Measurements from ENCODE around the gene DOCK11. TPM values are rescaled to one million over a fixed set of nuclear protein-coding genes. Genes with fewer than 3 reads are reported as not detected.

The DOCK11 gene
- total and polyA plus RNA-seq, 2 of the 4 experiments (the other 2 are of a cell fraction): 3.9 to 13.1 TPM

DNA sequence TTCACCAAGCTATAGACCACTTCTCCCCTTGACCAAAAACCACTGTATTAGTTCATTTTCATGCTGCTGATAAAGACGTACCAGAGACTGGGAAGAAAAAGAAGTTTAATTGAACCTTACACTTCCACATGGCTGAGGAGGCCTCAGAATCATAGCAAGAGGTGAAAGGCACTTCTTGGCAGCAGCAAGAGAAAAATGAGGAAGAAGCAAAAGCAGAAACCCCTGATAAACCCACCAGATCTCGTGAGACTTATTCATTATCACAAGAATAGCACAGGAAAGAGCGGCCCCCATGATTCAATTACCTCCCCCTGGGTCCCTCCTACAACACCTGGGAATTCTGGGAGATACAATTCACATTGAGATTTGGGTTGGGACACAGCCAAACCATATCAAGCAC, 97.8 kb downstream of the DOCK11 start:
- Histone ChIP-seq H2BK15ac (ENCODE audit: low read depth, low read length) (no peak overlapping the region), H2AK5ac (ENCODE audit: low read depth, low read length) (no peak overlapping the region), H3K9ac (ENCODE audit: low read depth, low read length) (no peak overlapping the region), H3K23ac (ENCODE audit: low read depth, low read length) (no peak overlapping the region), H3K27ac (ENCODE audit: insufficient read depth, low read length) (no peak overlapping the region), H2BK120ac (ENCODE audit: low read depth, low read length) (no peak overlapping the region), H3K27me3 (ENCODE audit: control insufficient read depth, insufficient read depth, low read length) (no peaks in the 10 kb centered on the region), H3K36me3 (ENCODE audit: control insufficient read depth, insufficient read depth, low read length) (peaks cover 6% of the 10 kb centered on the region), H3K14ac (replicated peaks; ENCODE audit: low read depth, low read length) (no peak overlapping the region), H2AK9ac (replicated peaks; ENCODE audit: low read depth, low read length, poor library complexity) (no peak overlapping the region), H3K4me1 (ENCODE audit: control insufficient read depth, insufficient read depth, low read length) (no peaks in the 10 kb centered on the region), H4K20me1 (ENCODE audit: insufficient read depth, low read length) (no peaks in the 10 kb centered on the region), H4K91ac (ENCODE audit: insufficient read depth, low read depth, low read length) (no peak overlapping the region), H3K4me3 (ENCODE audit: insufficient read depth, low read depth, low read length) (no peak overlapping the region), H3K56ac (ENCODE audit: extremely low read depth, insufficient read depth, low read length) (no peak overlapping the region), H3K9me3 (ENCODE audit: control insufficient read depth, insufficient read depth, low read length) (no peaks in the 10 kb centered on the region), H3K4ac (ENCODE audit: low read depth, low read length) (no peak overlapping the region), H3K79me1 (ENCODE audit: low read depth in 1 of 2, low read length in 2 of 2) (no peaks in the 10 kb centered on the region), H2BK5ac (ENCODE audit: low read depth, low read length, poor library complexity, severe bottlenecking) (no peak overlapping the region), H4K8ac (ENCODE audit: low read depth in 2 of 2, low read length in 2 of 2) (no peak overlapping the region), H3K4me2 (ENCODE audit: low read depth, low read length) (no peak overlapping the region), H3K9me1 (ENCODE audit: insufficient read depth, low read length) (no peaks in the 10 kb centered on the region; the same call in 1 of the 2 replicates), H3K18ac (ENCODE audit: low read depth, low read length) (no peak overlapping the region), H4K5ac (ENCODE audit: low read depth, low read length) (no peak overlapping the region), H2BK20ac (ENCODE audit: low read depth, low read length) (no peak overlapping the region), H2AFZ (replicated peaks; ENCODE audit: low read length, poor library complexity) (no peak overlapping the region)
- CTCF ChIA-PET: no interaction called here
- DNase-seq (no peak), ATAC-seq (ENCODE audit: low read depth) (no peak)
- no CpG with 5 or more reads among the region's 3 CpGs for WGBS, 2 experiments (ENCODE audit: extremely low coverage in 2 of 2, insufficient read length in 1 of 2)
- intact Hi-C loops (cut with micrococcal nuclease): no loop called here
- dilution Hi-C loops (cut with HindIII; ENCODE audit: low sequenced_read_pairs, unreplicated experiment): no loop called here
- POLR2A ChIA-PET (ENCODE audit: unreplicated experiment): no interaction called here
- in situ Hi-C loops (cut with MboI; ENCODE audit: low sequenced_read_pairs): no loop called here
- no TSS peak for BruUV-seq (replicated peaks)
- TF ChIP-seq, protein P1, sequence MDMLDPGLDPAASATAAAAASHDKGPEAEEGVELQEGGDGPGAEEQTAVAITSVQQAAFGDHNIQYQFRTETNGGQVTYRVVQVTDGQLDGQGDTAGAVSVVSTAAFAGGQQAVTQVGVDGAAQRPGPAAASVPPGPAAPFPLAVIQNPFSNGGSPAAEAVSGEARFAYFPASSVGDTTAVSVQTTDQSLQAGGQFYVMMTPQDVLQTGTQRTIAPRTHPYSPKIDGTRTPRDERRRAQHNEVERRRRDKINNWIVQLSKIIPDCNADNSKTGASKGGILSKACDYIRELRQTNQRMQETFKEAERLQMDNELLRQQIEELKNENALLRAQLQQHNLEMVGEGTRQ (IDR thresholded peaks at IDR 0.05; ENCODE audit: low read depth, low read length): no peak
- no peak for TF ChIP-seq NFE2L2 (IDR thresholded peaks at IDR 0.05; ENCODE audit: low read depth, low read length)
- no peak for TF ChIP-seq RFX5 (IDR thresholded peaks at IDR 0.05; ENCODE audit: low read depth, low read length)
- no peak for TF ChIP-seq MAZ (IDR thresholded peaks at IDR 0.05; ENCODE audit: borderline replicate concordance, low read depth, low read length)
- TF ChIP-seq BHLHE40 (IDR thresholded peaks at IDR 0.05; ENCODE audit: low read depth, low read length): no peak
- TF ChIP-seq, protein P2, sequence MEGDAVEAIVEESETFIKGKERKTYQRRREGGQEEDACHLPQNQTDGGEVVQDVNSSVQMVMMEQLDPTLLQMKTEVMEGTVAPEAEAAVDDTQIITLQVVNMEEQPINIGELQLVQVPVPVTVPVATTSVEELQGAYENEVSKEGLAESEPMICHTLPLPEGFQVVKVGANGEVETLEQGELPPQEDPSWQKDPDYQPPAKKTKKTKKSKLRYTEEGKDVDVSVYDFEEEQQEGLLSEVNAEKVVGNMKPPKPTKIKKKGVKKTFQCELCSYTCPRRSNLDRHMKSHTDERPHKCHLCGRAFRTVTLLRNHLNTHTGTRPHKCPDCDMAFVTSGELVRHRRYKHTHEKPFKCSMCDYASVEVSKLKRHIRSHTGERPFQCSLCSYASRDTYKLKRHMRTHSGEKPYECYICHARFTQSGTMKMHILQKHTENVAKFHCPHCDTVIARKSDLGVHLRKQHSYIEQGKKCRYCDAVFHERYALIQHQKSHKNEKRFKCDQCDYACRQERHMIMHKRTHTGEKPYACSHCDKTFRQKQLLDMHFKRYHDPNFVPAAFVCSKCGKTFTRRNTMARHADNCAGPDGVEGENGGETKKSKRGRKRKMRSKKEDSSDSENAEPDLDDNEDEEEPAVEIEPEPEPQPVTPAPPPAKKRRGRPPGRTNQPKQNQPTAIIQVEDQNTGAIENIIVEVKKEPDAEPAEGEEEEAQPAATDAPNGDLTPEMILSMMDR (conservative IDR thresholded peaks at IDR 0.05; ENCODE audit: low read depth, low read length): no peak
- no peak for TF ChIP-seq RCOR1 (IDR thresholded peaks at IDR 0.05; ENCODE audit: insufficient replicate concordance, low read length)
- TF ChIP-seq FOS (IDR thresholded peaks at IDR 0.05; ENCODE audit: low read depth, low read length): no peak
- no peak for TF ChIP-seq RAD21 (IDR thresholded peaks at IDR 0.05; ENCODE audit: low read length)
- no peak for TF ChIP-seq POLR2A (IDR thresholded peaks at IDR 0.05; ENCODE audit: low read depth, low read length)
- TF ChIP-seq SMC3 (IDR thresholded peaks at IDR 0.05; ENCODE audit: low read depth, low read length): no peak
- TF ChIP-seq, protein P3, sequence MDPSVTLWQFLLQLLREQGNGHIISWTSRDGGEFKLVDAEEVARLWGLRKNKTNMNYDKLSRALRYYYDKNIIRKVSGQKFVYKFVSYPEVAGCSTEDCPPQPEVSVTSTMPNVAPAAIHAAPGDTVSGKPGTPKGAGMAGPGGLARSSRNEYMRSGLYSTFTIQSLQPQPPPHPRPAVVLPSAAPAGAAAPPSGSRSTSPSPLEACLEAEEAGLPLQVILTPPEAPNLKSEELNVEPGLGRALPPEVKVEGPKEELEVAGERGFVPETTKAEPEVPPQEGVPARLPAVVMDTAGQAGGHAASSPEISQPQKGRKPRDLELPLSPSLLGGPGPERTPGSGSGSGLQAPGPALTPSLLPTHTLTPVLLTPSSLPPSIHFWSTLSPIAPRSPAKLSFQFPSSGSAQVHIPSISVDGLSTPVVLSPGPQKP (IDR thresholded peaks at IDR 0.05; ENCODE audit: borderline replicate concordance, low read depth, low read length): no peak
- no peak for TF ChIP-seq MAFK (IDR thresholded peaks at IDR 0.05; ENCODE audit: low read depth, low read length)
- TF ChIP-seq CHD1 (IDR thresholded peaks at IDR 0.05; ENCODE audit: low read depth, low read length): no peak
- TF ChIP-seq CEBPB (IDR thresholded peaks at IDR 0.05; ENCODE audit: low read depth, low read length): no peak
- no peak for TF ChIP-seq MXI1 (IDR thresholded peaks at IDR 0.05; ENCODE audit: borderline replicate concordance, low read depth, low read length)
